ENCODE data around the gene ENTREP3. TPM values are rescaled to one million over a fixed set of nuclear protein-coding genes. Genes with fewer than 3 reads are reported as not detected.
A peak's percentile ranks its signal among the peaks of the same experiment; 100 is the strongest.

The ENTREP3 gene
- total RNA-seq, 1 experiment from 2014 or later: 69.9 TPM

DNA sequence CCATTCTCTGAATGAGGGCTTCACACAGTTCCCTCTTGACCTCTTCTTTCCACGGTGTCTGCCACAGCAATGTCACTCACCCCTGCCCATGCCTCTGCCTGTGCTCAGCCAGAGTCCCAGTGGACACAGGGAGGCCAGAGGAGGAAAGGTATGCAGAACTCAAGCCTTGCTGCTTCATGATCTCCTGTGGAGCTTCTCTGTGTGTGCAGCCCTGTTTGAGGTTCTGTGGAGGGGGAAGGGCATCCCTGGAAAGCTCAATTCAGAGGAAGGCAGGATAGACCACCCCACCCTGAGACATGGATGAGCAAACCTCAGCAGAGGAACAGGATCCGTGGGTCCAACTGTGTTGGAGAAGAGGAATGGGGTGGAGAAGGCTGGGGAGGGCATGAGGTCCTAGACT lies 24.0 kb upstream of the ENTREP3 start:
- H3K79me2 ChIP-seq (ENCODE audit: insufficient read depth, low read length): no peaks in the 10 kb centered on the region
- H3K4me3 ChIP-seq (replicated peaks in 1 of 2; ENCODE audit: low read depth in 1 of 2, low read length in 2 of 2): no peak overlapping the region
- H3K9me2 ChIP-seq (ENCODE audit: insufficient read depth): no peaks in the 10 kb centered on the region
- H3K27me3 ChIP-seq (ENCODE audit: insufficient read depth, low read length): no peaks in the 10 kb centered on the region
- POLR2A ChIA-PET: interaction anchor here (1.2 kb wide), 1 partner anchor 29 kb away, joined by 3 read pairs; the partner anchor contains the start of gene FDPS
- H3K9ac ChIP-seq (ENCODE audit: low read length): no peak overlapping the region
- no peaks in the 10 kb centered on the region for H3K36me3 ChIP-seq (ENCODE audit: control insufficient read depth in 1 of 2, insufficient read depth in 2 of 2, low read length in 2 of 2)
- H2AFZ ChIP-seq (ENCODE audit: low read depth, low read length, poor library complexity, severe bottlenecking): no peak overlapping the region
- intact Hi-C loops (cut with micrococcal nuclease): loop anchor here (5.0 kb wide), 1 partner anchor 223 kb away; no protein-coding TSS in a partner anchor
- DNase-seq (ENCODE audit: low read depth, low spot score) (no peak), ATAC-seq (no peak)
- H3K27ac ChIP-seq (ENCODE audit: low read depth, low read length): no peak overlapping the region
- no peaks in the 10 kb centered on the region for H3K9me3 ChIP-seq (ENCODE audit: control insufficient read depth in 1 of 2, insufficient read depth in 1 of 2, low read depth in 1 of 2, low read length in 2 of 2)
- CTCF ChIA-PET: interaction anchor here (0.8 to 1.2 kb wide), 2 partner anchors 44 to 72 kb away, joined by 3 to 4 read pairs; no protein-coding TSS in a partner anchor
- TF ChIP-seq TCF7L2 (IDR thresholded peaks at IDR 0.05; ENCODE audit: borderline replicate concordance, extremely low read depth, insufficient read depth, insufficient read length) (no peak), JUND (IDR thresholded peaks at IDR 0.05) (no peak), EZH2 (IDR thresholded peaks at IDR 0.05) (no peak), EGR1 (IDR thresholded peaks at IDR 0.05; ENCODE audit: low read depth) (no peak), ZNF274 (IDR thresholded peaks at IDR 0.05; ENCODE audit: low read depth, low read length) (no peak), SRF (IDR thresholded peaks at IDR 0.05; ENCODE audit: low read depth) (no peak), SP1 (IDR thresholded peaks at IDR 0.05; ENCODE audit: low read depth) (no peak), SIN3A (IDR thresholded peaks at IDR 0.05; ENCODE audit: low read depth) (no peak), POLR2AphosphoS5 (IDR thresholded peaks at IDR 0.05; ENCODE audit: low read depth, low read length) (no peak)
- TF ChIP-seq, protein P1, sequence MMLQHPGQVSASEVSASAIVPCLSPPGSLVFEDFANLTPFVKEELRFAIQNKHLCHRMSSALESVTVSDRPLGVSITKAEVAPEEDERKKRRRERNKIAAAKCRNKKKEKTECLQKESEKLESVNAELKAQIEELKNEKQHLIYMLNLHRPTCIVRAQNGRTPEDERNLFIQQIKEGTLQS (IDR thresholded peaks at IDR 0.05): no peak
- no peaks in the 10 kb centered on the region for H4K20me1 ChIP-seq (ENCODE audit: insufficient read depth)
- BruUV-seq (replicated peaks): no TSS peak
- H3K4me1 ChIP-seq (ENCODE audit: control insufficient read depth in 1 of 2, insufficient read depth in 2 of 2, low read length in 2 of 2): peaks cover 5 to 21% of the 10 kb centered on the region in 2 experiments
- RAD21 ChIA-PET (ENCODE audit: low non-redundant PET in 1 of 2, low total read pairs in 2 of 2, uncharacterized antibody in 2 of 2, unreplicated experiment in 2 of 2): no interaction called here
- H3K4me2 ChIP-seq (ENCODE audit: low read length): no peak overlapping the region

DNA sequence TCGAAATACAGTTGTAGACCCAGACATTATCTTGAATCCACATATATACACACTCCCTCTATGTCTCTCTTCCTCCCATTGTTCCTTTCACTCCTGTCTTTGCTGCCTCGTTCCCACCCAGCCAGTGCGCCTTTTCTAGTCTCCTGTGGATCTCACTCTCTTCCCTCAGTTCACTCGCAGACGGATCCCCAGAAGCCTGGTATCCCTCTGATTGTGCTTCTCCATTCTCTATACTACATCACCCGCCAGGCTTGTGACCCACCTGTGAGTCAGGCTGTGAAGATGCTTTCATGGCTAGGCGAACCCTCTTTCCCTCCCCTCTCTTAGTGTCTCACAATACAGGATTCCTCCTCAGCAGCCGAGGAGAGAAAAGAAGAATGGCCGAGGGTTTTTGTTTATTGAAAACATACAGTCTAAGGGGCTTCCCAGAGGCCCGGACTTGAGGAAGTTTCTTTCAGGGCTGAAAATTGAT lies 23.4 kb upstream of the ENTREP3 start:
- no peaks in the 10 kb centered on the region for H3K36me3 ChIP-seq (ENCODE audit: control insufficient read depth in 1 of 2, insufficient read depth in 2 of 2, low read length in 2 of 2)
- peak overlapping the region; percentile 100 for H3K4me2 ChIP-seq (ENCODE audit: low read length)
- ChIA-PET POLR2A (interaction anchor here (1.2 kb wide), 1 partner anchor 30 kb away, joined by 3 read pairs; the partner anchor contains the start of gene FDPS), RAD21 (ENCODE audit: low non-redundant PET in 1 of 2, low total read pairs in 2 of 2, uncharacterized antibody in 2 of 2, unreplicated experiment in 2 of 2) (interaction anchor here in 1 of 2 experiments (0.6 kb wide), 1 partner anchor 284 kb away, joined by 5 read pairs; no protein-coding TSS in a partner anchor), CTCF (interaction anchor here (0.8 to 1.2 kb wide), 5 partner anchors 28 to 72 kb away, joined by 3 to 5 read pairs (median 4); no protein-coding TSS in a partner anchor)
- H2AFZ ChIP-seq (ENCODE audit: low read depth, low read length, poor library complexity, severe bottlenecking): no peak overlapping the region
- H3K9me3 ChIP-seq (ENCODE audit: control insufficient read depth in 1 of 2, insufficient read depth in 1 of 2, low read depth in 1 of 2, low read length in 2 of 2): no peaks in the 10 kb centered on the region
- H3K27ac ChIP-seq (ENCODE audit: low read depth, low read length): no peak overlapping the region
- peaks cover 2% of the 10 kb centered on the region; the same call in 1 of the 2 replicates for H3K79me2 ChIP-seq (ENCODE audit: insufficient read depth, low read length)
- H3K9me2 ChIP-seq (ENCODE audit: insufficient read depth): no peaks in the 10 kb centered on the region
- H3K9ac ChIP-seq (ENCODE audit: low read length): no peak overlapping the region
- no peaks in the 10 kb centered on the region for H4K20me1 ChIP-seq (ENCODE audit: insufficient read depth)
- no TSS peak for BruUV-seq (replicated peaks)
- intact Hi-C loops (cut with micrococcal nuclease): loop anchor here (5.0 kb wide), 1 partner anchor 224 kb away; no protein-coding TSS in a partner anchor
- H3K4me3 ChIP-seq (replicated peaks in 1 of 2; ENCODE audit: low read depth in 1 of 2, low read length in 2 of 2): no peak overlapping the region; a peak in 1 of 4 replicates
- TF ChIP-seq, protein P2, sequence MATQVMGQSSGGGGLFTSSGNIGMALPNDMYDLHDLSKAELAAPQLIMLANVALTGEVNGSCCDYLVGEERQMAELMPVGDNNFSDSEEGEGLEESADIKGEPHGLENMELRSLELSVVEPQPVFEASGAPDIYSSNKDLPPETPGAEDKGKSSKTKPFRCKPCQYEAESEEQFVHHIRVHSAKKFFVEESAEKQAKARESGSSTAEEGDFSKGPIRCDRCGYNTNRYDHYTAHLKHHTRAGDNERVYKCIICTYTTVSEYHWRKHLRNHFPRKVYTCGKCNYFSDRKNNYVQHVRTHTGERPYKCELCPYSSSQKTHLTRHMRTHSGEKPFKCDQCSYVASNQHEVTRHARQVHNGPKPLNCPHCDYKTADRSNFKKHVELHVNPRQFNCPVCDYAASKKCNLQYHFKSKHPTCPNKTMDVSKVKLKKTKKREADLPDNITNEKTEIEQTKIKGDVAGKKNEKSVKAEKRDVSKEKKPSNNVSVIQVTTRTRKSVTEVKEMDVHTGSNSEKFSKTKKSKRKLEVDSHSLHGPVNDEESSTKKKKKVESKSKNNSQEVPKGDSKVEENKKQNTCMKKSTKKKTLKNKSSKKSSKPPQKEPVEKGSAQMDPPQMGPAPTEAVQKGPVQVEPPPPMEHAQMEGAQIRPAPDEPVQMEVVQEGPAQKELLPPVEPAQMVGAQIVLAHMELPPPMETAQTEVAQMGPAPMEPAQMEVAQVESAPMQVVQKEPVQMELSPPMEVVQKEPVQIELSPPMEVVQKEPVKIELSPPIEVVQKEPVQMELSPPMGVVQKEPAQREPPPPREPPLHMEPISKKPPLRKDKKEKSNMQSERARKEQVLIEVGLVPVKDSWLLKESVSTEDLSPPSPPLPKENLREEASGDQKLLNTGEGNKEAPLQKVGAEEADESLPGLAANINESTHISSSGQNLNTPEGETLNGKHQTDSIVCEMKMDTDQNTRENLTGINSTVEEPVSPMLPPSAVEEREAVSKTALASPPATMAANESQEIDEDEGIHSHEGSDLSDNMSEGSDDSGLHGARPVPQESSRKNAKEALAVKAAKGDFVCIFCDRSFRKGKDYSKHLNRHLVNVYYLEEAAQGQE (IDR thresholded peaks at IDR 0.05; ENCODE audit: low read depth): no peak
- TF ChIP-seq, protein P3, sequence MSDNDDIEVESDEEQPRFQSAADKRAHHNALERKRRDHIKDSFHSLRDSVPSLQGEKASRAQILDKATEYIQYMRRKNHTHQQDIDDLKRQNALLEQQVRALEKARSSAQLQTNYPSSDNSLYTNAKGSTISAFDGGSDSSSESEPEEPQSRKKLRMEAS (IDR thresholded peaks at IDR 0.05): no peak
- TF ChIP-seq ZNF274 (IDR thresholded peaks at IDR 0.05; ENCODE audit: low read depth, low read length): no peak
- no peak for TF ChIP-seq EZH2phosphoT487 (IDR thresholded peaks at IDR 0.05; ENCODE audit: borderline replicate concordance)
- no peak for TF ChIP-seq ELF1 (IDR thresholded peaks at IDR 0.05; ENCODE audit: borderline replicate concordance, low read depth)
- no peak for TF ChIP-seq JUND (IDR thresholded peaks at IDR 0.05)
- no peak for TF ChIP-seq YY1 (IDR thresholded peaks at IDR 0.05; ENCODE audit: extremely low read depth, insufficient replicate concordance, low read depth, low read length)
- TF ChIP-seq POLR2A (IDR thresholded peaks at IDR 0.05; ENCODE audit: borderline replicate concordance, extremely low read depth, insufficient read depth, insufficient read length): no peak
- TF ChIP-seq, protein P1 (IDR thresholded peaks at IDR 0.05): no peak
- H3K4me1 ChIP-seq (ENCODE audit: control insufficient read depth in 1 of 2, insufficient read depth in 2 of 2, low read length in 2 of 2): peaks cover 8 to 26% of the 10 kb centered on the region in 2 experiments
- no peak for ATAC-seq
- no peak for DNase-seq (ENCODE audit: low read depth, low spot score)
- no peaks in the 10 kb centered on the region for H3K27me3 ChIP-seq (ENCODE audit: insufficient read depth, low read length)

Data from HCT116 (cell line).